GM21825 (cell line): ENCODE measurements around the gene GBP1.
"Not testable (repeated sequence)": the region's sequence is repeated elsewhere in the genome, so short reads cannot be mapped to it uniquely, and the experiment has no call there.

Experiments
- ATAC-seq: cut with Tn5 transposase; IDR thresholded peaks from one replicate; pipeline ENCODE4 v1.9.1; 2021; ENCODE audit warnings: mild to moderate bottlenecking, moderate library complexity; ENCODE audit not compliant: unreplicated experiment

Gene GBP1

DNA sequence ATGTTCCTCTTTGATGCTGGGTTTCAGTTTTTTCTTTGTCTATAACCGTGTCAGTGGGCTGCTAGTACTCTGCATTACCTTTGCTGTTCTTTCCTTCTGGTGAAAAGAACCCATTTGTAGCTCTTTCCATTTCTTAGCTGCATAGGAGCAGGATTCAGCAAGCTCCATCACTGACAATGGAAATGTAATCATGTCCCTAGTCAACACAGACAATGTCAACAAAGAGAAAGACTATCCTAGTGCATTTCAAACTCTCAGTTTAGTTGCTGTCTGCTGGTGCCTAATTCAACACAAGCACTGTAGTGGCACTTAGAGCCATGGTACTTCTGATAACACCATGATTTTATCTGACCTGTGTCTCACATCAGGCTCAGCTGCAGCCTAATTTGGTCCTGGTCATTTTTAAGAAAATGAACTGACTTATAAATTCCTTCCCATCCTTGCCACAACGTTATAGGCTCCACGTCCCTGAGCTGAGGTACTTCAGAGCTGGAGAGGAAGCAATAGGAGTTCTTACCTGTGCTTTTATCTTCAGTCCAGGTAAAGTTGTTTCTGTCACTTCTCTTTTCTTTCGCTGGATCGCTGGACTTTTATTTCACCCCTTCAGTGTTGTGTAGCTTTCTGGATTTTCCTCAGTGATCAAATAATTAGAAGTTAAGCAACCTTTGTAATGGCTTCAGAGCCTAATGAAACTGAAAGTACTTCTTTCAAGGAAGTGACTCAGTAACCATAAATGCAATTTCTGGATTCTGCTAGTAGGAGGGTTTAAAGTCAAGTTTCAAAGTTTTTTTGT is 42.6 kb downstream of the GBP1 start, which contains the start of gene GBP3:
Gene GBP3, minus strand, starts transcription at position 700 of the 793 bp plus-strand sequence. CDS start 2,145 bp downstream, outside the sequence.
- peak; percentile 83 for ATAC-seq

DNA sequence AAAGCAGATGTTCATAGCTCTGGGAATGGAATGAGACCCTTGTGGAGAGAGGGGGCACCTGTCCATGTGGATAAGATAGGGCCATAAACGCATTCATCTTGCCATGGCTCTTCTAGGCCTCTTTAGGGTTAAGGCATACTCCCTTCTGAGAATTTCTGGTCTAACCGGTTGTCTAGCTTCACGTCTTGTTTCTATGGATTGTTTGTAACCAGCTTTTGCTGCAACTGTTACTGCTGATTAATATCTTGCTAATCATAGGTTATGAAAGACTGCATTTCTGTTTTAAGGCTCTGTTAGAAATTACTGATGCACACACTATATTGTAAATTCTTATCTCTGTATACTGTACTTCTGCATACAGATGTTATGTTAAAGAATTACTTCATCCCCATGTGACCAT is 46.7 kb downstream of the GBP1 start:
- ATAC-seq: not testable (repeated sequence)

DNA sequence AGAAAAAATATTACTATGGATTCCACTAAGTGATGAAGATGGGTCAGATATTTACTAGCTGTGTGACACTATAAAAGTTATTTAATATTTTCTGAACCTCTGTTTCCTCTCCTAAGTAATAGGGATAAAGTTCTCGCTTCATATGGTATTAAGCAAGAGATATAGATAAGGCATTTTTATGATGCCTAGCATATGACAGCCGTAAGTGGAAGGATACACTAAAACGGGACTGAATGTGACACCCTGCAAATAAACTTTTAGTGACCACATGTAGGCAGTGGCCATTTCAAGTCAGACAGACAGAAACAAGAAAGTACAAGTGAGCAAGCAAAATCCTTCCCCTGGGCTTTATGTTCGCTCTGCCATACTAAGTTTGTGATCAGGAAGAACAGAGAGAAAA is 56.5 kb downstream of the GBP1 start:
- ATAC-seq: no peak

DNA sequence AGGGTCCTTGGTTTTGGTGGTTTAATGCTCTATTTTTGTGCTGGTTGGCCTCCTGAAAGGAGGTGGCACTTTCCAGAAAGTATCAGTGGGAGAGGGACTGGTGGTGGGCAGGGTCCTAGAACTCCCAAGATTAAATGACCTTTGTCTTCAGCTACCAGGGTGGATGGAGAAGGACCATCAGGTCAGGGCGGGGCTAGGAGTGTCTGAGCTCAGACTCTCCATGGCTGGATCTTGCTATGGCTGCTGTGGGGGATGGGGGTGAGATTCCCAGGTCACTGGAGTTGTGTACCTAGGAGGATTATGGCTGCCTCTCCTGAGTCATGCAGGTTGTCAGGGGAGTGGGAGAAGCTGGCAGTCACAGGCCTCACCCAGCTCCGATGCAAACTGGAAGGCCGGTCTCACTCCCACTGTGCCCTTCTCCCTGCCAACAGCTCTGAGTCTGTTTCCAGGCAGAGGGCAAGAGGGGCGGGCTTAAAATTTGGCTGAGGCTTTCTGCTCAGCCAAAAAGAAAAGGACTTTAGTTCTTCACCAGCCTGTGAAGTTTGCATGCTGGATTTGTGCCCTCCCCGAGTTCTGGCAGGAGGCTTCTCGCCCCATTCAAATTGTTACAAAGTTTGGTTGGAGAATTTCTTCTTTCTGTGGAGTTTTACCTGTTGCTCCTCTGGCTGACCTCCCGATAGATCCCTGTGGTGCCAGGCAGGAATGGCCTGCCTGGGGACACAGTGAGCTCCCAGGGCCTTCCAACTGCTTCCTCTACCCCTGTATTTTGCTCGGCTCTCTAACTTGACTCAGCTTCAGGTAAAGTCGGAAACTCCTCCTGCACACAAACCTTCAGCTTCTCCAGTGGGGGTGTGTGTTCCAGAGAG is 59.5 kb downstream of the GBP1 start:
- no peak for ATAC-seq
